Gastrocnemius medialis (tissue), 4 donors: ENCODE results near the gene TMEM174.

Experiments used
- POLR2A ChIP-seq, 2 donors: fragments of 450-650 bp; IDR thresholded peaks; one replicate each; pipeline ENCODE4 v1.6.1; 2017; ENCODE audit warnings: antibody characterized with exemption in 2 of 2, mild to moderate bottlenecking in 2 of 2, moderate library complexity in 2 of 2
- TF ChIP-seq, protein P1 (sequence below), 5 experiments: fragments of 450-650 bp in 3 of 5; fragments of 200-600 bp in 2 of 5; sonication (generic) in 2 of 5; IDR thresholded peaks in 4 of 5; conservative IDR thresholded peaks in 1 of 5; 1 replicate in 4 of 5; 2 replicates in 1 of 5; pipeline ENCODE4 v1.5.1; 2016 to 2019; ENCODE audit warnings: antibody characterized with exemption in 5 of 5, mild to moderate bottlenecking in 3 of 5, moderate library complexity in 3 of 5

DNA sequence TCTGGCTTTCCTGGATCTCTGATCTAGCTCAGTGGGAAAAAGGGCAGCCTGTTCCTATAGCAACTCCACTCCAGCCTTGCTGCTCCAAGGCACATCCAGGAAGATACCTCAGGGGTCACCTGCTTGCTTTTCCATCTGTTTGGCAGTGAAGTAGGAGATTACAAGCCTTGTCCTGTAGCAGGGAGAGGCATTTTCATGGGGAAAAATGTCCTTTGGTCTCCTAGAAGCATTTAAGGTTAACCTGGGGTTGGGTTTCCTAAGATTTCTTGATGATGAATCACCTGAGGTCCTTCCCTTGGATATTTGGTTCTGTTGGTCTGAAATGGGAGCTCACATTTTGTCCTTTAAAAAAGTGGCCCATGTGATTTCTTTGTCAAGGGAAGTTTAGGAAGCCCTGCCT is 1.5 kb upstream of the TMEM174 start:
- TF ChIP-seq POLR2A (IDR thresholded peaks at IDR 0.05): no peak
- TF ChIP-seq, protein P1, sequence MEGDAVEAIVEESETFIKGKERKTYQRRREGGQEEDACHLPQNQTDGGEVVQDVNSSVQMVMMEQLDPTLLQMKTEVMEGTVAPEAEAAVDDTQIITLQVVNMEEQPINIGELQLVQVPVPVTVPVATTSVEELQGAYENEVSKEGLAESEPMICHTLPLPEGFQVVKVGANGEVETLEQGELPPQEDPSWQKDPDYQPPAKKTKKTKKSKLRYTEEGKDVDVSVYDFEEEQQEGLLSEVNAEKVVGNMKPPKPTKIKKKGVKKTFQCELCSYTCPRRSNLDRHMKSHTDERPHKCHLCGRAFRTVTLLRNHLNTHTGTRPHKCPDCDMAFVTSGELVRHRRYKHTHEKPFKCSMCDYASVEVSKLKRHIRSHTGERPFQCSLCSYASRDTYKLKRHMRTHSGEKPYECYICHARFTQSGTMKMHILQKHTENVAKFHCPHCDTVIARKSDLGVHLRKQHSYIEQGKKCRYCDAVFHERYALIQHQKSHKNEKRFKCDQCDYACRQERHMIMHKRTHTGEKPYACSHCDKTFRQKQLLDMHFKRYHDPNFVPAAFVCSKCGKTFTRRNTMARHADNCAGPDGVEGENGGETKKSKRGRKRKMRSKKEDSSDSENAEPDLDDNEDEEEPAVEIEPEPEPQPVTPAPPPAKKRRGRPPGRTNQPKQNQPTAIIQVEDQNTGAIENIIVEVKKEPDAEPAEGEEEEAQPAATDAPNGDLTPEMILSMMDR (IDR thresholded peaks at IDR 0.05 in 4 of 5, conservative IDR thresholded peaks at IDR 0.05 in 1 of 5): no peak
